ENCODE measurements around the gene IQUB. TPM values are rescaled to one million over a fixed set of nuclear protein-coding genes. Genes with fewer than 3 reads are reported as not detected.
"Not testable (repeated sequence)": the region's sequence is repeated elsewhere in the genome, so short reads cannot be mapped to it uniquely, and the experiment has no call there.

Gene IQUB
- total RNA-seq, result 0.49 TPM

DNA sequence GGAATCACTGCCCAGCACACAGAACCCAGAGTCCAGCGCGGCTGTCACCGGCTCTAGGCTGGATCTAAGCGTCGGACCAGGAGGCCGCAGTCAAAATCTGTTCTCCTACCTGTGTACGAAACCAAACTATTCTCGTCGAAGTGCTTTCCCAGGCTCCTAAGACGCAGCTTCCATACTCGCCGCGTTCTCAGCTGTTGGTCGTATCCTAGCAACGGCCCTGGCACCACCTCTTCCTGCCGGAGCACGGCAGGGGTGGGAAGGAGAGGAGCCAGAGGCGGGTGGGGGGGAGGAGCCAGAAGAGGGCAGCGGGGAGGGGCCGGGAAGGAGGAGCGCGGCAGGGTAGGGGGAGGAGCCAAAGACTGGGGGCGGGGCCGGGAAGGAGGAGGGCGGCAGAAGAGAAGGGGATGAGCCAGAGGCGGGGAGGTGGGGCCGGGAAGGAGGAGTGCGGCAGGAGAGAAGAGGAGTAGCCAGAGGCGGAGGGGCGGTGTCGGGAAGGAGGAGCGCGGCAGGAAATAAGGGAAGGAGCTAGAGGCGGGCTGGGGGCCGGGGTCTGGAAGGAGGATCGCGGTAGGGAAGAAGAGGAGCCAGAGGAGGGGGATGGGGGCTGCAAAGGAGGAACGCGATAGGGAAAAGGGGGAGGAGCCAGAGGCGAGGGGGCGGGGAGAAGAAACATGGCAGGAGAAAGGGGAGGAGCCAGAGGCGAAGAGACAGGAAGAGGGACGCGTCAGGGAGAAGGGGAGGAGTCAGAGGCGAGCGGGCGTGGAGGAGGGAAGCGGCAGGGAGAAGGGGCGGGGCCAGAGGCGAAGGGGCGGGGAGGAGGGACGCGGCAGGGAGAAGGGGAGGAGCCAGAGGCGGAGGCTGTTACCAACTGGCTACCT, at the start of gene IQUB:
TSS of gene IQUB (minus strand) at position 213 of the 878 bp plus-strand sequence. CDS start 22,255 bp downstream, outside the sequence.
- peak; percentile 94 for DNase-seq

DNA sequence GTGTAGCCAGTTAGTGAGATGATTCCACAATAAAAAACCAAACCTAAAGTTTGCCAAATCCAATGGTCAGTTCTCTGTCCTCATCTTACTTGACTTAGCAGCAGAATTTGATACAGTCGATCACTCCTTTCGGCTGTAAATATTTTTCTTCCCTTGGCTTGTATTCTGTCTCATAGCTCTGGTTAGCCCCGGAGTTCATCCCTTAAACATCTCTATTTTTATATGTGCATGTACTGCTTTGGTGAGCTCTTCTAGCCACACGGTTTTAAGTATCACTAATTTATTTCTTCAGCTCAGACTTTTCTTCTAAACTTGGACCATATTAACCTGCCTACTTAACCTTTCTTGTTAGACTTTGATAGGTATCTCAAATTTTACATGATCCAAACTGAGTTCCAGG, 49.4 kb upstream of the IQUB start:
- DNase-seq, result no peak

DNA sequence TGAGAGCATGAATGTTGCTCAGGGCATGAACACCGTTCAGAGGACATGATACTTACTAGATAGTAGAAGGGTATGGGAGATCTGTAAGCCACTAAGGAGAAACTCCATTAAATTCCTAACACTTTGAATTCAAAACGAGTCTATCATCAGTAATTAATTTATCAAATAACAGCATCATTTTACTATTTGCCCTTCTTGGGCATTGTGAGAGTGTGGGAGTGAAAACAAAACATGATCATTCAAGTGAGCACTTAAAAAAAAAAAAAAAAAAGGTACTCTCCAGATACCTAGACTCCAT, 46.7 kb upstream of the IQUB start:
- no peak for DNase-seq

DNA sequence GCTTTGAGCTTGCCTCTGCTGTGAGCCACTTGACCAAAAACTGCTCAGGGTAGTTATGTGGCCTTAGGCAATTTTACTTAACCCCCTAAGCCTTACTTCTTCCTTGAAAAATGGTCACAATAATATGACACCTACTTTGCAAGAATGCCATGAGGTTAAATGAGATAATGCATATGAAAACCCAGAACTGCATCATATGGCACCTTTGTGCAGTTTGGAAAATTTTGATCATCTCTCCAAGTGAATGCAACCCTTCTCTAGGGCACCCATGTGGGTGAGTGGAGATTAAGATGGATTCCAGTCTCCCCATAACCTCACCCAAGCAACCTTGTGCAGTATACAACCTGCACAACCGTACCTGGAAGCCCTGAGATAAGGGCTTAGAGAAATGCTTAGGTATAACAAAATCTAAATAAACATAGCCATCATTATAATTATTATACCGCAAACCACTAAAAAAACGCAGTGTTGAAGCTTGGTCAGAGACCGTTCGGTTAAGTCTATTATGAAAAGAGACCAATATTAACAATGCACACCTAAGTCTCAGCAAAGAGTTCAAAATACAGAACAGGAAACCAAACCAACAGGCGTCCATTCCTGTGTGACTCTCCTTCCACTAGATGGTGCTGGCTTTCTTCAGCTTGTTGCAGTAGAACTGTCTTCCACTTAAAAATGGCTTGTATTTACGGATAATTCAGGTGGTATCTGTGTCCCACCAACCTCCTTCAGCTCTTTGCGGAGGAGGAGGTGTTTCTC, 46.2 kb upstream of the IQUB start:
- DNase-seq, result no peak

DNA sequence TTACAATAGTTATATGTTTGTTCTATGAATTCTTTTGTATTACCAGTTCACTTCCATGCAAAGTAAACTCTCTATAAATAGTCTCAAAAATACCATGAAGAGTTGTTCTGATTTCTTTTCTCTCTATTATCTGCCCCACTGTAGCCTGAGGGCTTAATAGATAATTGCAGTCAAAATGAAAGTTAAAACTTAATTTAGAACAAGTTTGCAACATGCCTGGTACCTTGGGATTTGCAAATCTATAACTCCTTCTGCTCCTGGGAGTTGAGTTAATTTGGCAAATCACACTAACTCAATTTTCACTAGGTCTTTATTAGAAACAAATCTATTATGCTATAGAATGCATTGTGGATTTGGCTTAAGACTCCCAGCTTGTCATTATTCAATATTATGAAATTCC, 45.0 kb upstream of the IQUB start:
- no peak for DNase-seq

DNA sequence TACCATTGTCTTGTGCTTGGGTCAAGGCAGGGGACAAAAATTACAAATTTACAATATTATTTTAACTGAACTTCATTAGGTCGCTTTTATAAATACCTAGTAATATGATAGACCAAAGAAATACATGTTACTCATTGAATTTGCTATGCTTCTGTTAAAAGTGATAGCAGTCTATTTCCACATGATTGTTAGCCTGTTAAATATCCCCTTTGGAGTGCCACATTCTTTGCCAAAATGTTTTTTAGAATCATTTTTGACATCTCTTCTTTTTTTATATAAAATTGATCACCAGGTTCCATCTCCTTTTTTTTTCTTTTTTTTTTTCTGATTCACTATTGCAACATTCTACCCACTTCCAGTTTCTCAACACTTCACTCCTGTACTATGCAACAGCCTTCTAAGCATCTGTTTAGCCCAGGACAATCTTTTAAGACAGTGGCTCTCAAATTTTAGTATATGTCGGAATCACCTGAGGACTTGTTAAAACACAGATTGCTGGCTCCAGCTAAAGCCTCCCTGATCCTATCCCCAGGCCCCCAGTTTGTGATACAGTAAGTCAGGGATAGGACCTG, 39.6 kb upstream of the IQUB start:
- DNase-seq, result no peak

DNA sequence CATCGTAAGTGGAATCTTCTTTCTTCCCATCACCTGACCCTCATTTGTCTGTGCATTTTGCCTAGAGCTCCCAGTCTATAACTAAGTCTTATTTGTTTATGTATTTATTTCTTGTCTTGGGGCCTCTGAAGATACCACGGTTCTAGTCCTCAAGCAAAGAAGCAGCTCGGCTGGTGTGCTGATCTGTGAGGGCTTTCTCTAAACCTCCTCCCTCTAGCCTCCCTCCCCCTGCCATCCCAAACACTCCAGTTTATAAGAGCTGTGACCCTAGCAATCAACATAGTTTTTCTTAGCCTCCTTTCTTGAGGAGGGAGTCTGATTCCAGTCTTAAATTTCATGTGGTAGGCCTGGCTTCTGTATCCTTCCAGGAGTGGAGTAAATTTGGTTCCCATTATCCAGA, 38.9 kb upstream of the IQUB start:
- no peak for DNase-seq

DNA sequence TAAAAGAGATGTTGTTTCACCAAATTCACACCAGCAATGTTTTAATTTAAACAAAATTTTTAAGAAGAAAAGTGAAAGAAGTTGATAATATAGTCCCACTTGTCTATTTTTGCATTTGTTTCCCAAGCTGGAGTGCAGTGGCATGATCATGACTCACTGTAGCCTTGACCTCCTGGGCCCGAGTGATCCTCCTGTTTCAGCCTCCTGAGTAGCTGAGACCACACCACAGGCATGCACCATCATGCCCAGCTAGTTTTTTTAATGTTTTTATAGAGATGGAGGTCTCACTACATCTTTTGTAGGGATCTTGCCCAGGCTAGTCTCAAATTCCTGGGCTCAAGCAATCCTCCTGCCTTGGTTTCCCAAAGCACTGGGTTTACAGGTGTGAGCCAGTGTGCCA, 37.3 kb upstream of the IQUB start:
- no peak for DNase-seq

DNA sequence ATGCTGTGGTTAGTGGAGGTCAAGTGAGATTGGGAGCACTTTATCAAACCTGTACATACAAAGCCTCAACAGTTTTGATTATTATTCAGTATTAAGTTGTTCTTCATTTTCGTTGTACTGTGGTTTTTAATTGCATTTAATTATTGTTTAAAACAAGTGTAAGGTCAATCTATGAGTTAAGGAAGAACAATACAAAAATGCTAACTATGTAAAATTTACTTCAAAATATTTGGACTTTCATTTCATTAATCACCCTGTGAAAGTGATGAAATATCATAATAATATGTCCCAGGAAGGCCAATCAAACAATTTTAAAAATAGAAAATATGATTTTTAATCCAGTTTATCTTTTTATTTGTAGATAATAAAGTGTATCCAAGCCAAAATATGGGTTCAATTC, 36.8 kb upstream of the IQUB start:
- DNase-seq, result no peak

DNA sequence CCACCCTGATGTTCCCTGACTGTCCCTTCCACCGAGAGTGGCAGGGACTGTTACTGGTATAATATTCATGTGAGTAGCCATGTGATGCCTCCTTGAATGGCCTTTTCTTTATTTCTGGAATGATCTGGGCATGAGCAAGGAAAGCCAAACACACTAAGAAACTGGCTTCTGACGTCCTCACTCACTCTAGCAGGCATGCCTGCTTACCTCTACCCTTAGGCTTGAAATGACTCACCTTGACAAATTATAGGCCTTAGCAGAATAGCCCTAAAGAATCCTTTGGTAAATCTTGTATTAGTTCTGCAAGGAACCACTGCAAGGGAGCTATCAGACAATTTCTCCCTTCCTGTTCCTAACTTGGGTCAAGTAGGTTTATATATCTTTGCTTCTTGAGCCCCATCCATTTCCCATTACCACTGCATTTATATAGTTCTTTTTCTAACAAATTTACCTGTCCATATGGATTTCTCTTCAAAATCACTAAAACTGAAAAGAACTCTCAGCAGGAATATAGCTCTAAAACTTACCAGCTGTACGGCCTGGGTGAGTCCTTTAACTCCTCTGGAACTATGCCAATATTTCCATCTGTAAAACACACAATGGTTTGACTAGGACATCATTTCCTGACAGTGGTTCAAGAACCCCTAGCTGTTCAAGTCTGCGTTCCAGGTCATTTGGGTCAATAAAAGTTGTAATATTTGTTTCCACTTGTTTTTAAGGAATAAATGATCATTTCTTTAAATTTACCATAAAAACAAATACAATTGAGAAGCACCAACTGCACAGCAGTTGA, 36.2 kb upstream of the IQUB start:
- no peak for DNase-seq

DNA sequence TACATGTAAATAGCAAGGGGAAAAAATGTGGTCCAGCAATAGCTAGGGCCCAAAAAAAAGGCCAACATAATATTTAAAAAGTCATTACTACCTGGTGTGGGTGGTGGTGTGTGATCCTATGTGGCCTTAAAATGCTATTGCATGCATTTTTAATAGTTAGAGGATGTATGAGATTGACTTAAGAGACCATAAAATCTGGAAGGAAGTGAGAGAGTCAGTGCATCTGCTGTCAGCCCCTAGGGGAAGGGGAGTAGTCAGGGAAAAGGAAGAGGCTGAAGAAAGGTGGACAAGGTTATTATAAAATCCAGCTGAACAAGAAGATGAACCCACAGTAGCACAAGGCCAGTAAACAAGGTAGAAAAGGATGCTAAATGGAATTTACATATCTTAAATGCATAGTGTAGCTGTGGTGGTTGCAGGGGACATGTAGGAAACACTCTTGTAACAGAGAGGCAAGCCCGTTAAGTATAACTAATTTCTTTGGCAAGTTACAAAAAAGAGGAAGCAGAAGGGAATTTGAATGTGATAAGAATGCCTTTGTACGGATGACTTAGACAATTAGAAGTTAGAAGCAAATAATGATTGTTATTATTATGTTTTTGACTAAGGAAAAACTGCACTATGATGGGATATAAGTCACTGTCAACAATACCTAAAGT, 35.1 kb upstream of the IQUB start:
- DNase-seq, result no peak

DNA sequence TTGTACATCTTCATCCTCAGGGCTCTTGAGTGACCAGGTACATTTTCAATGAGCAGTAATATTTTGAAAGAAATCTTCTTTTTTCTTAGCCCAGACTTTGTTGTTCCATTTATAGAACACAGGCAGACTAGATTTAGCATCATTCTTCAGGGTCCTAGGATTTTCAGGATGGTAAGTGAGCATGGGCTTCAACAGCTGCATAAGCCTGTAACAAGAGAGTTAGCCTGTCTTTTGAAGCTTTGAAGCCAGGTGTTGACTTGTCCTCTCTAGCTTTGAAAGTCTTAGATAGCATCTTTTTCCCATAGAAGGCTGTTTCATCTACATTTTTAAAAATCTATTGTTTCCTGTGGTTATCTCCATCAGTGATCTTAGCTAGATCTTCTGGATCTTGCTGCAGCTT, 27.7 kb upstream of the IQUB start:
- DNase-seq, result no peak

DNA sequence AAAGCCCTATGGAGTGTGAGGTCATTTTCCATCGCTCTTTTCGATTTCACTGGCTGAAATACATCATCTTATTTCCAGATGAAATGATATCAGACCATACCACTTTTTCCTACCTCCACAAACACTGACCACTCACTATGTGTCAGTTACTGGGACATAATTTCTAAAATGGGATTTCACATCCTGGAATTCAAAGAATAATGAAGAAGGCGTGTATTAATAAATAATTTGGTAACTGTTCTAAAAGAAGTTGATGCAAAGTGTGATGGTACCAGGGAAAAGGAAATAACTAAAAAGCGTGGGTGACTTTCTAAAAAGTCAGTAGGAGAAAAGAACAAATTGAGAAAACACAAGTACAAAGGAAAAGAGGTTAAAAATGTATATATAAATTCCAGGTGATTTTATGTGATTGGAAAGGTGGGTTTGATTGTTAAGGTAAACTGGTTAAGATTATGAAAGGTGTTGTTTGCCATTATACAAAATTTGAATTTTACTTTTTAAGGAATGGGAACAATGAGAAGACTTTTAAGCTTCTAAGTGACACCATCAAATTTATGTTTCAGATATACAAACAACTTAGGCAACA, 24.0 kb upstream of the IQUB start:
- DNase-seq, result no peak

DNA sequence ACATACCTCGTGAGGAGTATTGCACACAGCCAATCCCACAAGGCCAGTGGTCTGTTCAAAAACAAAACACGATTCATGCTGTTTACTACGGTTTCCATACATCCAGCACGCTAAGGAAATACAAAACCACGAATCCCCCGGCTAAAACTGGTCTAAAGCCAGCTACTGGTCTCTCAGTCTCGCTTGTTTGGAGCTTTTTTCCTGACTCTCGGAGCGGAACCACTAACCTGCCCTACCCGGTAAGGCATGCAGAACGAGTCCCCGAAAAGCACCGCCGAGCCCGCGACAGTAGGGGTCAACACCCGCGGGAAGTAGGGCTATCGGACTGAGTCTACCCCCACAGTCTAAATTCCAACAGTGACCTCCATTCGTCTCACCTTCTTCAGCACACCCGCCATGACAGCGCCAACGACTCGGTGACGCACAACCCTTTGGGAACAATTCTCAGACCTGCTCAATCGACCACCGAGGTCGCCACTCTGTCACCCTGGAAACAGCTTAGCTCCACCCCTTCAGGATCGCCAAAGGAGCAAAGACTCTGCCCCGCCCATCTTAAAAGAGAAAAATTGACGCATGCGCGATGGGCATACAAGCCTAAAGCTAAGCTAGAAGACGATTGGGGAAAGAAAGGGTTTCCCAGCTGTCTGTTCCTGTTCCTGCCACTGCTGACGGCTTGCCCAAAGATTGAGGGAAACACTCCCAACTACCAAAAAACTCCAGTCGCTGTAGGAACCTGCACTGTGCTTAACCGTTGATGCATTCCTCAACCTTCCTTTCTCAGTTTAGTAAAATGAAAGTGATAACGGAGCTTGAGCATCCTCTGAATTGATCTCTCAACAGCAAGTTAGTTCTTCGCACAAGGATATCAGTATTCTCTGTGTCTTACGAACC, 23.2 kb upstream of the IQUB start, which contains the start of gene NDUFA5:
TSS of gene NDUFA5 (minus strand) at position 421 of the 891 bp plus-strand sequence. CDS start at position 398, 23 bp downstream.
- peak; percentile 99 for DNase-seq

DNA sequence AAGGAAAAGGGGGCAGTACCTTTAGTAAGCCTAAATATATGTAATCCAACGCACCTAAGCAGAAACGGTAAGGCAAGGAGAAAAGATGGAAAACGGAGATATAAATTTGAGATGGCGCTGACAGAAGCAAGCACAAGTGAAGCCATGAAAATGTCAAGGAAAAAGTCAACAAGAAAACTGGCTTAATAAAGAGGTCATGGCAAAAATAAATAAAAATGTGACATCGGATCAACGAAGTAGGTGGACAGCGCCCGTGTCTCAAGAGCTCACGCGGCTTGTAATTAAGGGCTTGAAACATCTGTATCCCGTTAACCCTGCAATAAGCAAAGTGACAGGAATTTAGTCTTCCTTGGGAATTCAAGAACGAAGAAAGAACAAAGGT, 22.6 kb upstream of the IQUB start:
- DNase-seq, result peak; percentile 20

DNA sequence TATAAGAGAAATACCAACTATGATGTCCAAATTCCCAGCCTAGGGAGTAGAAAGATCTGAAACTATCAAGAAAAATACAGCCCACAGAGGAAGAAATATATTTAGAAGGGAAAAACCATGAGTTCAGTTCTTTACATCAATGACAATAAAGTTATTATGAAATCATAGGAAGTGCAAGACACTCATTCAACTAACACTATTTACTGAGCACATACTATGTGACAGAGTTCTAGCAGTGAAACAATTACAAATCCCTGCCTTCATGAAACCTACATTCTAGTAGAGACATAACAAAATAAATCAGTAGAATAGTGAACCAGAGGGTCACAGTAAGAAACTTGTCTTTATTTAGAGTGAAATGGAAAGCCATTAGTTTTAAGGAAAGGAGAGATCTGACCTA, 21.1 kb upstream of the IQUB start:
- no peak for DNase-seq

DNA sequence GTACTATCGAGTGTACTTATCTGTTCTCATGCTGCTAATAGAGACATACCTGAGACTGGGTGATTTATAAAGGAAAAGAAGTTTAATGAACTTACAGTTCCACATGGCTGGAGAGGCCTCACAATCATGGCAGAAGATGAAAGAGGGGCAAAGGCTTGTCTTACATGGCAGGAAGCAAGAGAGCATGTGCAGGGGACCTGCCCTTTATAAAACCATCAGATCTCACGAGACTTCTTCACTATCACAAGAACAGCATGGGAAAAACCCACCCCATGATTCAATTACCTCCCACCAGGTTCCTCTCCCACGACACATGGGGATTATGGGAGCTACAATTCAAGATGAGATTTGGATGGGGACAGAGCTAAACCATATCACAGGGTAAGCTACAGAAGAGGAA, 18.8 kb upstream of the IQUB start:
- no peak for DNase-seq

DNA sequence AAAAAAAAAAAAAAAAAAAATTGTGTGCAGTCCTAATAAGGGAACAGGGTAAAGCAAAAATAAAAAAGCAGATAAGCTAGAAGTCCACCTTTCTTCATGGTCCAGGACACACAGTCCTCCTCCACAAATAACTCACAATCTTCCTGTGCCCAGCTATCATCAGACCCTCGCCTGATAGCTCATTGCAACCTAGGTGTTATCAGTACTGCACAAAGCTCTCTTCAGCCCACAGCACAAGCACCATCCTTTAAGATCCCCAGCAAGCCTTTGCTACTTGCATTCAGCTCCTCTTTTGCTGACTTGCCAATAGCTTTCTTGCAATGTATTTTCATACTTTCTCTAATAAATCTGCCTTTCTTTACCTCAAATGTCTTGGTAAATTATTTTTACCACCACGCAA, 18.2 kb upstream of the IQUB start:
- DNase-seq, result no peak

DNA sequence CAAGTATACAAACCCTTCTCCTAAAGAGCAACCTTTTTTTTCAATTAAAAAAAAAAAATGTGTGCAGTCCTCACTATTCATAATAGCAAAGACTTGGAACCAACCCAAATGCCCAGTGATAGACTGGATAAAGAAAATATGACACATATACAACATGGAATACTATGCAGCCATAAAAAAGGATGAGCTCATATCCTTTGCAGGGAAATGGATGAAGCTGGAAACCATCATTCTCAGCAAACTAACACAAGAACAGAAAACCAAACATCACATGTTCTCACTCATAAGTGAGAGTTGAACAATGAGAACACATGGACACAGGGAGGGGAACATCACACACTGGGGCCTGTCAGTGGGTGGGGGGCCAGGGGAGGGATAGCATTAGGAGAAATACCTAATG, 17.7 kb upstream of the IQUB start:
- not testable (repeated sequence) for DNase-seq

DNA sequence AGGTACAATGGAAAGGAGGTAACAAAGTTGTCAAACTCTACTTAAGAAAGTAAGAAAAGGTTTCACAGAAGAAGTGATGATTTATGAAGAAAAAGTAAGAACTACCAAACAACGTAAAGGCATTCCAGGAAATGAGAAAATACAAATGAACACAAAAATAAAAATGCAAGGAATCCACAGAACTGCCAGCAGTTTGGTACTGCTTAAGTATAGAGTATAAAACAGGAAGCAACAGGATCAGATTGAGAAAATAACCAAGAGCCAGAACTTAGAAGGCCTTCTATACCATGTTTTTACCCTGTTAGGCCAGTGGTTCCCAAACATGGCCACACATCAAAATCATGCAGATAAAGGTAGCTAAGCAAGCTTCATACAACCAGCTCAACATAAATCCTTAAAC, 14.0 kb upstream of the IQUB start:
- no peak for DNase-seq

DNA sequence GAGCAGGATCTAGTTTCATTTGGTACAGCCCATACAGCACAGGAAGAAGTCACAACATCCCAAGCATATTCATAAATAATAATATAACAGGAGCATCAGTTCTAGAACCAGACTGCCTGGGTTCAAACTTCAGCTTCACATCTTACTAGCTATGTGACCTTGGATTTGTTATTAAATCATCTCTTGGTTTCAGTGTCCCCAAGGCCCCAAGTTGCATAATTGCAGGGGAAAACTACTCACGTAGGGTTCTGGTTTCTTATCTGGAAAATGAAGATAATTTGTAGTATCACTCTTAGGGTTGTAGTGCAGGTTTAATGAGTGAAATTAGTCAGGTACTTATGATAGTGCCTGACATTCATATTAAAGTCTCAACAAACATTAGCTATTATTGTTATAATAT, 5.5 kb upstream of the IQUB start:
- DNase-seq, result no peak

Measured in skin of body (tissue), 2 donors.